ENCODE measurements around the gene B4GALNT2. TPM values are rescaled to one million over a fixed set of nuclear protein-coding genes. Genes with fewer than 3 reads are reported as not detected.

B4GALNT2 gene
- total and polyA plus RNA-seq, 2 of the 13 experiments (the other 11 are each of a cell fraction or from before 2014, with no cell fraction given): not detected

GRCh38 chr17:49191917-49192741, 59.6 kb downstream of the B4GALNT2 start (continued):
- TF ChIP-seq PATZ1 (CRISPR knock-in tag; IDR thresholded peaks at IDR 0.05) (peak; percentile 80), ZNF460 (CRISPR knock-in tag; IDR thresholded peaks at IDR 0.05; ENCODE audit: borderline replicate concordance) (no peak; the same call in 1 of the 2 replicates), NPAS2 (CRISPR knock-in tag; IDR thresholded peaks at IDR 0.05; ENCODE audit: borderline replicate concordance) (no peak), GABPB1 (CRISPR knock-in tag; IDR thresholded peaks at IDR 0.05) (peak; percentile 80), ZNF329 (CRISPR knock-in tag; IDR thresholded peaks at IDR 0.05; ENCODE audit: low read depth) (peak; percentile 64; the same call in 1 of the 2 replicates), REPIN1 (CRISPR knock-in tag; IDR thresholded peaks at IDR 0.05; ENCODE audit: borderline replicate concordance, low read depth) (peak; percentile 92), ZNF503 (CRISPR knock-in tag; IDR thresholded peaks at IDR 0.05) (peak; percentile 76), THYN1 (CRISPR knock-in tag; IDR thresholded peaks at IDR 0.05; ENCODE audit: borderline replicate concordance, low read depth) (0 out of 2 replicates have a peak, but pooled peaks have one; percentile 41), ZNF766 (CRISPR knock-in tag; IDR thresholded peaks at IDR 0.05; ENCODE audit: borderline replicate concordance) (peak; percentile 93), KDM2A (CRISPR knock-in tag; IDR thresholded peaks at IDR 0.05; ENCODE audit: borderline replicate concordance, low read depth) (peak; percentile 97), ZNF629 (CRISPR knock-in tag; conservative IDR thresholded peaks at IDR 0.05) (peak; percentile 65), MTF1 (CRISPR knock-in tag; IDR thresholded peaks at IDR 0.05) (0 out of 2 replicates have a peak, but pooled peaks have one; percentile 21), ZNF121 (CRISPR knock-in tag; IDR thresholded peaks at IDR 0.05) (peak; percentile 85), PRDM4 (CRISPR knock-in tag; IDR thresholded peaks at IDR 0.05; ENCODE audit: borderline replicate concordance) (peak; percentile 90; the same call in 1 of the 2 replicates), KLF12 (CRISPR knock-in tag; IDR thresholded peaks at IDR 0.05; ENCODE audit: borderline replicate concordance) (peak; percentile 90), IRX3 (CRISPR knock-in tag; IDR thresholded peaks at IDR 0.05; ENCODE audit: borderline replicate concordance, low read depth) (peak; percentile 99), NRL (CRISPR knock-in tag; IDR thresholded peaks at IDR 0.05; ENCODE audit: borderline replicate concordance) (peak; percentile 98), TEAD3 (CRISPR knock-in tag; optimal IDR thresholded peaks at IDR 0.05; ENCODE audit: borderline replicate concordance) (no peak), ZNF709 (CRISPR knock-in tag; IDR thresholded peaks at IDR 0.05) (peak; percentile 81)
